GM23338 (cell line): ENCODE results near the gene IARS2. TPM values are rescaled to one million over a fixed set of nuclear protein-coding genes. Genes with fewer than 3 reads are reported as not detected.

ENCODE experiments used
- ATAC-seq: fragments of 200-7000 bp; cut with Tn5 transposase; 3 replicates; pipeline ENCODE4 v1.9.1; 2020
- DNase-seq: peaks from one replicate; pipeline ENCODE4 v3.0.0-alpha.2; 2015; ENCODE audit warnings: low spot score
- H2AFZ ChIP-seq: fragments of 200-600 bp; sonication (generic); 2 replicates; pipeline ENCODE4 v1.8.0; 2016; ENCODE audit warnings: antibody characterized with exemption, mild to moderate bottlenecking, moderate library complexity
- H3F3A ChIP-seq: fragments of 200-600 bp; sonication (generic); replicated peaks from 2 replicates; pipeline ENCODE4 v1.8.0; 2017; ENCODE audit warnings: antibody characterized with exemption, mixed run types, low read depth
- H3K27ac ChIP-seq: fragments of 200-600 bp; sonication (generic); 2 replicates; pipeline ENCODE4 v1.6.1; 2016; ENCODE audit warnings: low read depth
- H3K27me3 ChIP-seq: fragments of 200-600 bp; sonication (generic); 2 replicates; pipeline ENCODE4 v1.8.0; 2016; ENCODE audit warnings: mild to moderate bottlenecking, mixed run types, moderate library complexity; ENCODE audit not compliant: insufficient read depth
- H3K36me3 ChIP-seq: fragments of 200-600 bp; sonication (generic); 2 replicates; pipeline ENCODE4 v1.8.0; 2016; ENCODE audit warnings: mild to moderate bottlenecking; ENCODE audit not compliant: insufficient read depth
- H3K4me1 ChIP-seq: fragments of 200-600 bp; sonication (generic); 2 replicates; pipeline ENCODE4 v1.8.0; 2016; ENCODE audit warnings: mild to moderate bottlenecking, moderate library complexity; ENCODE audit not compliant: insufficient read depth
- H3K4me2 ChIP-seq: fragments of 200-600 bp; sonication (generic); 2 replicates; pipeline ENCODE4 v1.7.1; 2017; ENCODE audit warnings: mixed run types
- H3K4me3 ChIP-seq: fragments of 200-600 bp; sonication (generic); 2 replicates; pipeline ENCODE4 v1.6.1; 2016; ENCODE audit warnings: mixed run types
- H3K79me2 ChIP-seq: fragments of 200-600 bp; sonication (generic); replicated peaks from 2 replicates; pipeline ENCODE4 v1.8.0; 2017; ENCODE audit warnings: mild to moderate bottlenecking; ENCODE audit not compliant: insufficient read depth
- H3K9me2 ChIP-seq: fragments of 200-600 bp; sonication (generic); 2 replicates; pipeline ENCODE4 v1.8.0; 2017; ENCODE audit not compliant: insufficient read depth
- H4K20me1 ChIP-seq: fragments of 200-600 bp; sonication (generic); replicated peaks from 2 replicates; pipeline ENCODE4 v1.8.0; 2017; ENCODE audit warnings: mild to moderate bottlenecking; ENCODE audit not compliant: insufficient read depth
- H3K27ac Mint-ChIP-seq: 2 replicates; pipeline ENCODE4 v1.8.0; 2020; ENCODE audit warnings: inconsistent platforms, mild to moderate bottlenecking, moderate library complexity, mixed read lengths
- H3K27me3 Mint-ChIP-seq: 3 replicates; pipeline ENCODE4 v1.8.0; 2022; ENCODE audit warnings: low read depth, mild to moderate bottlenecking, moderate library complexity, mixed read lengths, inconsistent platforms; ENCODE audit not compliant: insufficient read depth, poor library complexity
- H3K36me3 Mint-ChIP-seq: 3 replicates; pipeline ENCODE4 v1.8.0; 2021; ENCODE audit warnings: low read depth, mild to moderate bottlenecking, inconsistent platforms, moderate library complexity, mixed read lengths
- H3K4me1 Mint-ChIP-seq: 3 replicates; pipeline ENCODE4 v1.8.0; 2020; ENCODE audit warnings: mild to moderate bottlenecking, inconsistent platforms, mixed read lengths
- H3K4me3 Mint-ChIP-seq: 3 replicates; pipeline ENCODE4 v1.8.0; 2021; ENCODE audit warnings: moderate library complexity, mild to moderate bottlenecking, inconsistent platforms, mixed read lengths
- H3K9me3 Mint-ChIP-seq: 3 replicates; pipeline ENCODE4 v1.8.0; 2020; ENCODE audit warnings: moderate library complexity, mild to moderate bottlenecking, inconsistent platforms, mixed read lengths
- EZH2 ChIP-seq: fragments of 200-600 bp; sonication (generic); IDR thresholded peaks from one replicate; pipeline ENCODE4 v1.8.0; 2017; ENCODE audit warnings: antibody characterized with exemption, mild to moderate bottlenecking, low read depth; ENCODE audit not compliant: unreplicated experiment
- EZH2phosphoT487 ChIP-seq: fragments of 200-600 bp; sonication (generic); IDR thresholded peaks from one replicate; pipeline ENCODE4 v1.8.1; 2018; ENCODE audit warnings: antibody characterized with exemption; ENCODE audit not compliant: unreplicated experiment
- JUNB ChIP-seq: IDR thresholded peaks from one replicate; pipeline ENCODE4 v1.6.1; 2016; ENCODE audit warnings: antibody characterized with exemption; ENCODE audit not compliant: unreplicated experiment
- NANOG ChIP-seq: IDR thresholded peaks from 2 replicates; pipeline ENCODE4 v1.6.1; 2016; ENCODE audit warnings: antibody characterized with exemption, borderline replicate concordance
- POLR2AphosphoS5 ChIP-seq: IDR thresholded peaks from 2 replicates; pipeline ENCODE4 v1.6.1; 2016; ENCODE audit warnings: antibody characterized with exemption, low read depth
- REST ChIP-seq: IDR thresholded peaks from one replicate; pipeline ENCODE4 v1.6.1; 2018; ENCODE audit warnings: antibody characterized with exemption; ENCODE audit not compliant: unreplicated experiment
- STAT1 ChIP-seq: IDR thresholded peaks from one replicate; pipeline ENCODE4 v1.6.1; 2016; ENCODE audit warnings: antibody characterized with exemption; ENCODE audit not compliant: unreplicated experiment
- ZNF114 ChIP-seq: fragments of 250-450 bp; sonication (Bioruptor Pico); IDR thresholded peaks from 2 replicates; pipeline ENCODE4 v1.5.0; 2020; ENCODE audit warnings: mild to moderate bottlenecking, moderate library complexity
- ZNF331 ChIP-seq: fragments of 250-450 bp; sonication (Bioruptor Pico); IDR thresholded peaks from 2 replicates; pipeline ENCODE4 v1.5.0; 2020; ENCODE audit warnings: low read depth, mild to moderate bottlenecking, moderate library complexity
- ZNF462 ChIP-seq: fragments of 250-450 bp; sonication (Bioruptor Pico); IDR thresholded peaks from 2 replicates; pipeline ENCODE4 v1.5.0; 2020; ENCODE audit warnings: mild to moderate bottlenecking, moderate library complexity
- polyA plus RNA-seq: library from polyadenylated mRNA; unstranded; fragments of >200 nt; fragmentation: Nextera tagmentation; extraction: Ambion mirVana; gene quantifications from 2 replicates; pipeline ENCODE4 v1.2.1, GENCODE V29; 2016
- total RNA-seq: library from RNA; depleted of rRNA; stranded (reverse); fragments of >200 nt; shearing (Covaris generic); gene quantifications from 2 replicates; pipeline ENCODE4 v1.2.3, GENCODE V29; 2014

Gene IARS2
- total and polyA plus RNA-seq, 2 experiments from 2014 or later: 33.3 to 75.6 TPM

- no peak for TF ChIP-seq ZNF462
- TF ChIP-seq STAT1: no peak
Observed at GRCh38 chr1:220119043-220119512, 25.1 kb downstream of the IARS2 start (continued).

- Histone ChIP-seq H3K9me2 (no peaks in the 10 kb centered on the region), H3K27me3 (no peaks in the 10 kb centered on the region), H3K4me1 (peaks cover 5% of the 10 kb centered on the region; the same call in 1 of the 2 replicates), H3K79me2 (no peaks in the 10 kb centered on the region), H3K36me3 (no peaks in the 10 kb centered on the region), H3K27ac (no peak overlapping the region), H2AFZ (no peak overlapping the region), H3K4me2 (no peak overlapping the region), H3F3A (no peaks in the 10 kb centered on the region), H3K4me3 (no peak overlapping the region), H4K20me1 (no peaks in the 10 kb centered on the region)
- no peak for ATAC-seq
- Mint-ChIP-seq H3K27ac (no peak overlapping the region), H3K27me3 (peaks cover 4% of the 10 kb centered on the region), H3K9me3 (no peaks in the 10 kb centered on the region), H3K4me1 (peaks cover 7% of the 10 kb centered on the region; the same call in 2 of the 3 replicates), H3K36me3 (no peaks in the 10 kb centered on the region; the same call in 2 of the 3 replicates), H3K4me3 (no peak overlapping the region)
- DNase-seq: no peak
- TF ChIP-seq EZH2 (no peak), NANOG (no peak), EZH2phosphoT487 (no peak), POLR2AphosphoS5 (no peak), STAT1 (no peak), JUNB (no peak), ZNF331 (CRISPR knock-in tag) (no peak), REST (no peak), ZNF114 (CRISPR knock-in tag) (no peak)
Observed at GRCh38 chr1:220121791-220122530, 28.0 kb downstream of the IARS2 start.
